GM21528 (cell line): ENCODE measurements around the gene OR2Y1.
"Not testable (repeated sequence)": the region's sequence is repeated elsewhere in the genome, so short reads cannot be mapped to it uniquely, and the experiment has no call there.

Experiments used
- ATAC-seq: cut with Tn5 transposase; IDR thresholded peaks from one replicate; pipeline ENCODE4 v1.9.1; 2021; ENCODE audit warnings: mild to moderate bottlenecking, moderate library complexity; ENCODE audit not compliant: unreplicated experiment, low FRiP score

Gene OR2Y1

DNA sequence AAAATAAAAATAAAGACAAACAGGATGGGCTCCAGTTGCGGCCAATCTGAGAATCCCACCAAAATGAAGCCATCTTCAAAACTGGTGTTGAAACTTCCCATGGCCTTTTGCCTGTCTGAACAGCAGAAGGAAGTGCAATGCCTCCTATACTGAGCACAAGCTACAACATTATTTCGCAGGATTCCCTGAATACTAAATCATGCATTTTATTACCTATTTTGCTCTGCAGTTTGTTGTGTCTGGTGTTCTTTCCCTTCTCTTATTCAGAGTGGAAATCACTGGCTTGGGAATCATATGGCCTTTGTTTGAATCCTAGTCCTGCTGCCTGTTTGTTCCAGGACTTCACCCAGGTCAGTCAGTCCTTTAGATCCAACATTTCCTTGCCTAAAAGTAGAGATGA, at the start of gene OR2Y1:
OR2Y1 (minus strand) TSS at position 101 of the 400 bp plus-strand sequence; CDS start at position 101, 0 bp downstream.
- ATAC-seq = no peak

DNA sequence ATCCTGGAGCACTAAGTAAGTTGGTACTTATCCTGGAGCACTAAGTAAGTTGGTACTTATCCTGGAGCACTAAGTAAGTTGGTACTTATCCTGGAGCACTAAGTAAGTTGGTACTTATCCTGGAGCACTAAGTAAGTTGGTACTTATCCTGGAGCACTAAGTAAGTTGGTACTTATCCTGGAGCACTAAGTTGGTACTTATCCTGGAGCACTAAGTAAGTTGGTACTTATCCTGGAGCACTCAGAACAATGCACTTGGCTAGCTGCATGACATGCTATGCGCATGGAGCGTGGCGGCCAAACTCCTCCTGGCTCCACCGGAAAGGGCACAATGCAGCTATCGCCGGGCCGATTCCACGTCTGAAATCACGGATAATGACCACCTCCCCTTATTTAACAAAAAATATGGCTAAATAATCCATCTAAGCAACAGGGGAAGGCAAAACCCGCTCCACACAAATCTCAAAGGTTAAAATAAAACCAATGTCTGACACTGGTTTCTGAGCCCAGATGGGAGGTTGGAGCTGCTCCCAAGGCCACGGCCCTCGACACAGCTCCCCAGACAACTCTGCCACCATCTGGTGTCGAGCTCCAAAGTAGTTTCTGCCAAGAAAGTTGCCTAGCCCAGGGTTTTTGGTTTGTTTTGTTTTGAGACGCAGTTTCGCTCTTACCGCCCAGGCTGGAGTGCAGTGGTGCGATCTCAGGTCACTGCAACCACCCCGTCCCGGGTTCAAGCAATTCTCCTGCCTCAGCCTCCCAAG, 49.0 kb upstream of the OR2Y1 start:
- ATAC-seq = not testable (repeated sequence)

DNA sequence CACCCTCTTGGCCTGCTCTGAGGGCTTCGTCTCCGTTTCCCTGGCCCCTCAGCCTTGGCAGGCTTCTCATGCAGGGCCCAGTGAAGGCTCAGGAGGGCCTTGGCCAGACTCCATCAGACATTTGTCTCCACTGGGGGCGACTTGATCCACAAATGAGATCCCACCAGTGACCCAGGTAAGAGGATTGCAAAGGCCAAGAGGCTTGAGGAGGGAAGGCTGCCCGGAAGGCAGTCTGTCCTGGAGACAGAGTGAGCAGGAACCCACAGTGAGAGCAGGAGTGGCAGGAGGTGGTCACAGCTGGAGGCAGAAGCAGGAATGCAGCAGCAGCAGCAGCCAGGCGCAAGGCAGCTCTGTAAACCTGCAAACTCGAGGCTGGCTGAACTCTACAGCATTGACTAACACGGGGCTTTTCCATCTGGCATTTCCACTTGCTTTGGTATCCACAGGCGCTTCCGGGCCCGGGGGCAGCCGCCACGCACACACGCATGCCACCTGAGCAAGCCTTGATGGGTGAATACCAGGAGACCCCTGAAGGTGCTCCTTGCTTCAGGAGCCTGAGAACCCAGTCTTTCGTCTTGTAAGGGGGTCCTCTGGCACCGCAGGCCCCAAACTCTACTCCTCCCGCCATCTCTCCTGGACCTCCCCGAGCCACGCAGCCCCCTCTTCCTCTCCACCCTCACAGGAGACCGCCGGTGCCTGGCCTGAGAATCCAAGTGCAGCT, 48.0 kb upstream of the OR2Y1 start:
- no peak for ATAC-seq

DNA sequence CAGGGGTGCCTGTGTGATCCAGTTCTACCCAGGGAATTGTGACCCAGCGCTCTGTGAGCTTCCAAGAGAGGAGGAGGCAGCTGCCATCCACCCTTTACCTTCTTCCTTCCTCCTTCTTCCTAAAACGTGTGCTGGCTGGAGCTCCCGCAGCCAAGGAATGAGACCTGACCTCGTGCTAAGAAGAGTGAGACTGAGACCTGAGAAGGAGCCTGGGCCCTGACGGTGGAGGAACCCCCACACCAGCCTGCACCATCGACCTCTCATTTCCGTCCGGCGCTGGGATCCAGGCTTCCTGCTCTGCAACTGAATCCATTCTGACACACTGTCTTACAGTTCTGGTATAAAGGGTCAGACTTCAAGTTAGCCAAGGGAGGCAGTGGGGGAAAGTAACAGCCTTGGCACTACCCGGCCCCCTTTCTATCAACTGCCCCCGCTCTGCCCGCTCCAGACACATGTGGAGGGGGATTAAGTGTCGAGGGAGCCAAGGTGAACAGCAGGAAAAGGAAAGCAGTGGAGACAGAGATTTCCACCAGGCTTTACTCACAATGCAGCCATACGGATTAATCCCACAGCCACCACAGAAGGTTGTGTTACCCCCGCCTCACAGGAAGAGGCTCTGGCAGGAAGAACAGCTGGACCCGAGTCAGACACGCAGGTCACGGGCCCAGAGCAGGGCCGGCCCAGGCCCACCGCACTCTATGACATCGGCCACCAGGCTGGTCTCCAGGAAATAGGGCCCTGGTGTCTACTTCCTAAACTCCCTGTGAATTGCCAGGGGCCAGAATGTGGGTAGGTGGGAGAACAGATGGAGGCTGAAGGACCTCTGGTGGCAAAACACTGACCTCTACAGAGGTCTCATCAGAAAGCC, 46.9 kb upstream of the OR2Y1 start:
- no peak for ATAC-seq

GRCh38 chr5:180785794-180786221, 46.0 kb upstream of the OR2Y1 start:
- no peak for ATAC-seq

GRCh38 chr5:180785121-180785781, 45.4 kb upstream of the OR2Y1 start:
- ATAC-seq = no peak

- no peak for ATAC-seq
Measured at GRCh38 chr5:180784497-180785097, 44.7 kb upstream of the OR2Y1 start.

- no peak for ATAC-seq
Measured at GRCh38 chr5:180783340-180784052, 43.6 kb upstream of the OR2Y1 start.

DNA sequence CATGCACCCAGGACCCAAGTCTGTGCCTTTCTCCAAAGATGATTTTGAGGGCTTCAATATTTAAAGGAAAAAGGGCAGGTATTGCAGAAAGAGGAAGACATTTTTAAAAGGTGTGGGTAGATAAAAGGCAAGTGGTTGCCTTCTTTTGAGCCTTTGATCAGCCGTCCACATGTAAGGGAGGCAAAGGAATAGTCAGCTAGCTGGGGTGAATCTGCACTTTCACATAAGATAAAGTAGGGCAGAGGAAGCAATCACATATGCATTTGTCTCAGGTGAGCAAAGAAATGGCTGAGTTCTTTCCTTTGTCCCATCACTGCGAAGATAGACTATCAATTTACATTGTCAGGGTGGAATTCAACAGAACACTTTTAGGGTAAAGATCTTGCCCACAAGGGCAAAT, 42.9 kb upstream of the OR2Y1 start:
- ATAC-seq = no peak

GRCh38 chr5:180781900-180782326, 42.1 kb upstream of the OR2Y1 start:
- ATAC-seq = not testable (repeated sequence)

DNA sequence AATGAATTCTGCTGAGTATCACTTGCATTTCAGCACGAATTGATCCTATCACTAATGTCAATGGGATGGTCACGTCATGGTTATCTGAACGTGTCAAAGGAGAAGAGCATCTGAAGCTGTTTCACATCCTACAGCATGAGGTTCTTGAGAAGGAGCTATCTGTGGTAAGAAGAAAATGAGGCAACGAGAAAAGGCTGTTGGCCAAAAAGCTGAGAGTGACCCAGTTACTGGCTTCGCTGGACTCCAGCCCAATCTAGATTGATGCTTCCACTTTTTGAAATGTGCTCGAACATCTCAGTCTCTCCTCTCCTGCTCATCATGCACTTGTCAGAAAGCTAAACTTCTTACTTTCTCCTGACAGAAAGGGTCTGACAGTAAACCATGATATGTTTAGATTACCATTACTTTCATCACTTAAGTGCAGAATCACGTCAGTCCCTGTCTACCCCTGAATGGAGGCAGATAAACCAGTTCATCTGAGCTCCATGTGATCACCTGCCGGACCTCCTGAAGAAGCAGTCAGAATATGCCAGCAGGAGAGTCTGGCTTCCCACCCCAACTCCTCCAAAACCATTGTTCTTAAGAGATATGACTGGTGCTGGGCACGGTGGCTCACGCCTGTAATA, 40.2 kb upstream of the OR2Y1 start:
- no peak for ATAC-seq

GRCh38 chr5:180777475-180777874, 37.6 kb upstream of the OR2Y1 start:
- no peak for ATAC-seq

DNA sequence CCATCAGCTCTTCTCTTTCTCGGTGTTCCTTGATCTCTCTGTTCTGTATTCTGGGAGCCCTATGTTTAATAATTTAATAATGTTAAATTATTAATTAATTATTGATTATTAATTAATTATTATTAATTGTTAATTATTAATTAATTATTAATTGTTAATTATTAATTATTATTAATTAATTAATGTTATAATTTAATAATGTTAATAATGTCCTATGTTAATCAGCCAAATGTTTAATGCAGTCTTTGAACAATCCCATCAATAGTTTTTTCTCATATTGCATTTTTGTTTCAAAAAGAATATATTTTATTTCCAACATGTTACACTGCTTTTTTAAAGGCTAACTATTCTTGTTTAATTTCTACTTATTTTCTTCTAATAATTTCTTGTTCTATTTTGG, 36.5 kb upstream of the OR2Y1 start:
- no peak for ATAC-seq

GRCh38 chr5:180775624-180776023, 35.8 kb upstream of the OR2Y1 start:
- ATAC-seq = no peak

- no peak for ATAC-seq
Measured at GRCh38 chr5:180771839-180772238, 32.0 kb upstream of the OR2Y1 start.

- no peak for ATAC-seq
Measured at GRCh38 chr5:180769821-180770220, 30.0 kb upstream of the OR2Y1 start.

DNA sequence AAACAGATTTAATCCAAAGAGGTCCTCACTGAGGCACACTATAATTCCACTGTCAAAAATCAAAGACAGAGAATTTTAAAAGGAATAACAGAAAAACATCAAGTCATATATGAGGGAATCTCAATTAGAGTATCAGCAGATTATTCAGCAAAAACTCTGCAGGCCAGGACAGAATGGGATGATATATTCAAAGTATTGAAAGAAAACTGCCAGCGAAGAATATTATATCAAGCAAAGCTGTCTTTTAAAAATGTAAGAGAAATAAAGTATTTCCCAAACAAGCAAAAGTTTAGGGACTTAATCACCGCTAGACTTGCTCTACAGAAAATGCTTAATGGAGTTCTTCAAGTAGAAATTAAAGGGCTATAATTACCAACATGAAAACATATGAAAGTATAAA, 15.7 kb upstream of the OR2Y1 start:
- no peak for ATAC-seq

DNA sequence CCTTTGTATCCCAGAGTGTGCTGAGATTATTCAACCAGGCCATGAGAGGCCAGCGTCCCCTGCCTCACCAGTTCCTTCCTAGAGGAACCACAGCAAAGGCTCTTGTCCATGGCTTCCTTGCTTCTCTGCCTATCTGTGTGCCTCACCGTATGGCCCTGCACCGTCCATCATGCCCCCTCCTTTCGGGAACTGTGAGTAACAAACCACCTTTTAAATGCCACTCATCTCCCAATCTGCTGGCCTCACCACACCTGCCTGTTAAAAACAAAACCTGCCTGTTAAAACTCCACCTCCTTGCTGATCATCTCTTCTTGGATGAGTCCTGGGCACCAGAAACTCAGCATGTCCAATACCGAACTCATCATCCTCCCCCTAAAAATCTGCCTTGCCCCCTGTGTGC, 4.4 kb upstream of the OR2Y1 start:
- no peak for ATAC-seq

DNA sequence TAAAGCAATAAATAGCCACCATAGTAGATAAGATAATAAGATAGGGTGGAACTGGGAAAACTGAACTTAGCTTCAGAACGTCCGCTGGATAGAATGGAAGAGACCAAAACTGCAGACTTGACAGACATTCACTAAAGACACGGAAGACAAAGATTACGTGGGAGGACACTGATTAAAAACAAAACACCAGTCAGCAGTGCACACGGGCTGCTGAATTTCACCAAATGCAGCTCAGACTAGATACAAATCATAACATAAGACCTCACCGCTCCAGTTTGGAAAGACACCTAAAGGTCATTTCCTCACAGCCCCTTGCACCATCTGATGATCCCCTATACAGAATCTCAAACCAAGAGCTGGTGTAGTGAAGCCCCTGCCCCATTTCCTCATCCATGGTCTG, 2.9 kb upstream of the OR2Y1 start:
- ATAC-seq = no peak
